Right atrium auricular region (tissue), 2 donors: ENCODE measurements around the gene HDAC10. TPM values are rescaled to one million over a fixed set of nuclear protein-coding genes. Genes with fewer than 3 reads are reported as not detected.

Source experiments
- DNase-seq: peaks from one replicate; pipeline ENCODE4 v3.0.0-alpha.2; 2019; ENCODE audit warnings: low spot score
- H3K27ac ChIP-seq, 2 donors: fragments of 200-600 bp; sonication (generic); 1 replicate in 1 of 2; 2 replicates in 1 of 2; pipeline ENCODE4 v1.5.1; 2016 to 2019
- H3K27me3 ChIP-seq, 2 donors: fragments of 200-600 bp; sonication (generic); one replicate each; pipeline versions ENCODE4 v1.5.1 to v1.6.0; 2017 to 2019
- H3K36me3 ChIP-seq: fragments of 200-600 bp; sonication (generic); one replicate; pipeline ENCODE4 v1.5.1; 2016
- H3K4me1 ChIP-seq, 2 donors: fragments of 200-600 bp; sonication (generic); one replicate each; pipeline versions ENCODE4 v1.5.1 to v1.6.0; 2017 to 2019
- H3K4me3 ChIP-seq, 2 donors: fragments of 200-600 bp; sonication (generic); 1 replicate in 1 of 2; 2 replicates in 1 of 2; pipeline ENCODE4 v1.5.1; 2017 to 2019; ENCODE audit warnings: mild to moderate bottlenecking in 1 of 2, moderate library complexity in 1 of 2
- H3K9me3 ChIP-seq, 2 donors: fragments of 200-600 bp; sonication (generic); one replicate each; pipeline ENCODE4 v1.5.1; 2019
- CTCF ChIP-seq, 2 donors: fragments of 200-600 bp; sonication (generic); IDR thresholded peaks; one replicate each; pipeline ENCODE4 v1.5.1; 2019; ENCODE audit warnings: antibody characterized with exemption in 2 of 2
- total RNA-seq, 2 donors: library from RNA; depleted of rRNA; stranded (reverse); fragments of >200 nt; gene quantifications; one replicate each; pipeline ENCODE4 v1.1.0, GENCODE V29; 2016

Gene HDAC10
- total RNA-seq, 2 donors from 2014 or later: 6.7 to 9.1 TPM

GRCh38 chr22:50236731-50237409 lies 14.2 kb downstream of the HDAC10 start:
- TF ChIP-seq CTCF (IDR thresholded peaks at IDR 0.05): no peak
- H3K36me3 ChIP-seq: peaks cover 35% of the 10 kb centered on the region
- H3K4me3 ChIP-seq: no peak overlapping the region
- H3K27me3 ChIP-seq: no peaks in the 10 kb centered on the region
- H3K4me1 ChIP-seq: peaks cover 0 to 13% of the 10 kb centered on the region in 2 donors
- H3K9me3 ChIP-seq: no peaks in the 10 kb centered on the region
- no peak overlapping the region for H3K27ac ChIP-seq
- DNase-seq: no peak

GRCh38 chr22:50233223-50233622 lies 17.8 kb downstream of the HDAC10 start:
- Histone ChIP-seq H3K9me3 (no peaks in the 10 kb centered on the region), H3K27me3 (no peaks in the 10 kb centered on the region), H3K4me3 (no peak overlapping the region), H3K27ac (no peak overlapping the region), H3K4me1 (no peaks in the 10 kb centered on the region), H3K36me3 (peaks cover 31% of the 10 kb centered on the region)
- TF ChIP-seq CTCF (IDR thresholded peaks at IDR 0.05): no peak
- DNase-seq: no peak

- no peak for TF ChIP-seq CTCF (IDR thresholded peaks at IDR 0.05)
- no peak for DNase-seq
- Histone ChIP-seq H3K9me3 (no peaks in the 10 kb centered on the region), H3K27me3 (no peaks in the 10 kb centered on the region), H3K4me3 (no peak overlapping the region), H3K36me3 (peaks cover 34% of the 10 kb centered on the region), H3K27ac (no peak overlapping the region), H3K4me1 (no peaks in the 10 kb centered on the region)
These were observed 18.4 kb downstream of the HDAC10 start for GRCh38 chr22:50232481-50233151.

GRCh38 chr22:50229370-50229769 lies 21.7 kb downstream of the HDAC10 start:
- no peaks in the 10 kb centered on the region for H3K9me3 ChIP-seq
- no peak overlapping the region for H3K27ac ChIP-seq
- DNase-seq: no peak
- H3K4me3 ChIP-seq: no peak overlapping the region
- no peaks in the 10 kb centered on the region for H3K4me1 ChIP-seq
- peaks cover 47% of the 10 kb centered on the region for H3K36me3 ChIP-seq
- H3K27me3 ChIP-seq: no peaks in the 10 kb centered on the region
- TF ChIP-seq CTCF (IDR thresholded peaks at IDR 0.05): no peak

GRCh38 chr22:50228366-50228765 lies 22.7 kb downstream of the HDAC10 start:
- no peak for TF ChIP-seq CTCF (IDR thresholded peaks at IDR 0.05)
- H3K36me3 ChIP-seq: peaks cover 56% of the 10 kb centered on the region
- no peak overlapping the region for H3K4me3 ChIP-seq
- H3K27me3 ChIP-seq: no peaks in the 10 kb centered on the region
- H3K4me1 ChIP-seq: no peaks in the 10 kb centered on the region
- no peak overlapping the region for H3K27ac ChIP-seq
- no peak for DNase-seq
- H3K9me3 ChIP-seq: no peaks in the 10 kb centered on the region
